ENCODE data around the gene KRTAP4-3. TPM values are rescaled to one million over a fixed set of nuclear protein-coding genes. Genes with fewer than 3 reads are reported as not detected.
"Not testable (repeated sequence)": the region's sequence is repeated elsewhere in the genome, so short reads cannot be mapped to it uniquely, and the experiment has no call there.

The KRTAP4-3 gene
- total RNA-seq, 1 donor = not detected

- DNase-seq (ENCODE audit: low read depth in 2 of 3, low spot score in 2 of 3) = peak in 2 of 3 donors; percentile 27 to 75
These were observed 48.0 kb downstream of the KRTAP4-3 start for GRCh38 chr17:41119696-41120690.

- no peak for DNase-seq (ENCODE audit: low read depth in 2 of 3, low spot score in 2 of 3)
These were observed 49.3 kb downstream of the KRTAP4-3 start for GRCh38 chr17:41118721-41119120.

GRCh38 chr17:41117846-41118386 lies 50.1 kb downstream of the KRTAP4-3 start, which contains the start of gene KRTAP4-11:
Gene KRTAP4-11, minus strand, starts transcription at chr17:41118373. Its CDS starts 58 bp downstream, at chr17:41118315.
- not testable (repeated sequence) for DNase-seq (ENCODE audit: low read depth in 2 of 3, low spot score in 2 of 3)

Small RNA genes within 50 kb of the gene (small RNA-seq; reads per million reads assigned to genes)
- gene KRTAP4-17P = not detected

Other genes with a start within 250 kb of the KRTAP4-3 start
- gene KRT23, start 230.6 kb downstream of the KRTAP4-3 start, total RNA-seq = under 0.01 TPM
- gene KRT39, start 201.3 kb downstream of the KRTAP4-3 start, total RNA-seq = under 0.01 TPM
- not detected for gene KRT40, start 183.9 kb downstream of the KRTAP4-3 start, total RNA-seq
- not detected for gene KRTAP3-3, start 174.1 kb downstream of the KRTAP4-3 start, total RNA-seq
- not detected for gene KRTAP3-2, start 168.3 kb downstream of the KRTAP4-3 start, total RNA-seq
- gene KRTAP3-1, start 159.1 kb downstream of the KRTAP4-3 start, total RNA-seq = not detected
- gene KRTAP1-5, start 141.0 kb downstream of the KRTAP4-3 start, total RNA-seq = not detected
- gene KRTAP1-4, start 138.0 kb downstream of the KRTAP4-3 start, total RNA-seq = not detected
- not detected for gene KRTAP1-3, start 133.3 kb downstream of the KRTAP4-3 start, total RNA-seq
- not detected for gene KRTAP1-1, start 126.8 kb downstream of the KRTAP4-3 start, total RNA-seq
- gene KRTAP2-1, start 120.9 kb downstream of the KRTAP4-3 start, total RNA-seq = not detected
- not detected for gene KRTAP2-2, start 113.0 kb downstream of the KRTAP4-3 start, total RNA-seq
- not detected for gene KRTAP2-3, start 108.1 kb downstream of the KRTAP4-3 start, total RNA-seq
- not detected for gene KRTAP2-4, start 102.3 kb downstream of the KRTAP4-3 start, total RNA-seq
- not detected for gene KRTAP4-7, start 84.1 kb downstream of the KRTAP4-3 start, total RNA-seq
- gene KRTAP4-8, start 70.1 kb downstream of the KRTAP4-3 start, total RNA-seq = not detected
- gene KRTAP4-16, start 66.0 kb downstream of the KRTAP4-3 start, total RNA-seq = not detected
- under 0.01 TPM for gene KRTAP4-9, start 62.8 kb downstream of the KRTAP4-3 start, total RNA-seq
- not detected for gene KRTAP4-11, start 49.8 kb downstream of the KRTAP4-3 start, total RNA-seq
- gene KRTAP4-12, start 44.0 kb downstream of the KRTAP4-3 start, total RNA-seq = not detected
- gene KRTAP4-6, start 27.7 kb downstream of the KRTAP4-3 start, total RNA-seq = not detected
- not detected for gene KRTAP4-5, start 18.4 kb downstream of the KRTAP4-3 start, total RNA-seq
- not detected for gene KRTAP4-4, start 7.5 kb downstream of the KRTAP4-3 start, total RNA-seq
- gene KRTAP4-2, start 10.0 kb upstream of the KRTAP4-3 start, total RNA-seq = not detected
- not detected for gene KRTAP4-1, start 16.7 kb upstream of the KRTAP4-3 start, total RNA-seq
- not detected for gene KRTAP9-1, start 21.7 kb upstream of the KRTAP4-3 start, total RNA-seq
- not detected for gene KRTAP9-2, start 58.4 kb upstream of the KRTAP4-3 start, total RNA-seq
- gene KRTAP9-3, start 64.2 kb upstream of the KRTAP4-3 start, total RNA-seq = not detected
- not detected for gene KRTAP9-8, start 69.8 kb upstream of the KRTAP4-3 start, total RNA-seq
- gene KRTAP9-4, start 81.5 kb upstream of the KRTAP4-3 start, total RNA-seq = not detected
- not detected for gene KRTAP9-9, start 87.2 kb upstream of the KRTAP4-3 start, total RNA-seq
- gene KRTAP9-6, start 97.2 kb upstream of the KRTAP4-3 start, total RNA-seq = not detected
- not detected for gene KRTAP9-7, start 107.5 kb upstream of the KRTAP4-3 start, total RNA-seq
- gene KRTAP29-1, start 134.6 kb upstream of the KRTAP4-3 start, total RNA-seq = not detected
- gene KRTAP16-1, start 141.1 kb upstream of the KRTAP4-3 start, total RNA-seq = 0.27 TPM
- not detected for gene KRTAP17-1, start 147.5 kb upstream of the KRTAP4-3 start, total RNA-seq
- not detected for gene KRT33A, start 182.6 kb upstream of the KRTAP4-3 start, total RNA-seq
- not detected for gene KRT33B, start 201.6 kb upstream of the KRTAP4-3 start, total RNA-seq
- not detected for gene KRT34, start 214.1 kb upstream of the KRTAP4-3 start, total RNA-seq
- not detected for gene KRT31, start 229.4 kb upstream of the KRTAP4-3 start, total RNA-seq

All from hematopoietic multipotent progenitor cell (in vitro differentiated cells).